ENCODE data around the gene ST6GALNAC1. TPM values are rescaled to one million over a fixed set of nuclear protein-coding genes. Genes with fewer than 3 reads are reported as not detected.

The ST6GALNAC1 gene
- total and polyA plus RNA-seq, 8 donors, result 0.34 to 4.9 (median 1.2) TPM

GRCh38 chr17:76635659-76636360 is 7.7 kb downstream of the ST6GALNAC1 start:
- no peak for FAIRE-seq

GRCh38 chr17:76635039-76635438 is 8.5 kb downstream of the ST6GALNAC1 start:
- intact Hi-C loops (cut with DNase I), result no loop called here
- no peak for TF ChIP-seq CTCF (IDR thresholded peaks at IDR 0.05)
- Histone ChIP-seq H3K4me3 (no peak overlapping the region), H3K36me3 (no peaks in the 10 kb centered on the region), H3K9me3 (no peaks in the 10 kb centered on the region), H3K4me1 (no peaks in the 10 kb centered on the region), H3K27me3 (no peaks in the 10 kb centered on the region), H3K27ac (no peak overlapping the region)
- WGBS, 2 donors, result 85 to 93% methylated on average over 5 of the region's 5 CpGs
- DNase-seq (no peak), ATAC-seq (no peak), FAIRE-seq (no peak)

More at GRCh38 chr17:76635659-76636360, 7.7 kb downstream of the ST6GALNAC1 start:
- no peak for TF ChIP-seq CTCF (IDR thresholded peaks at IDR 0.05)
- Histone ChIP-seq H3K4me1 (peaks cover 0 to 4% (median under 1%) of the 10 kb centered on the region in 3 donors), H3K36me3 (no peaks in the 10 kb centered on the region), H3K4me3 (no peak overlapping the region), H3K9me3 (no peaks in the 10 kb centered on the region), H3K27me3 (no peaks in the 10 kb centered on the region), H3K27ac (no peak overlapping the region)
- intact Hi-C loops (cut with DNase I), result no loop called here
- 84 to 85% methylated on average over 8 of the region's 8 CpGs for WGBS, 2 donors
- no peak for ATAC-seq
- DNase-seq, result no peak

- ATAC-seq (peak in 1 of 4 donors; percentile 61), FAIRE-seq (no peak), DNase-seq (no peak)
- H3K27ac ChIP-seq, result no peak overlapping the region
- H3K9me3 ChIP-seq, result no peaks in the 10 kb centered on the region
- intact Hi-C loops (cut with DNase I), result no loop called here
- H3K36me3 ChIP-seq, result no peaks in the 10 kb centered on the region
- TF ChIP-seq CTCF (IDR thresholded peaks at IDR 0.05), result no peak
- WGBS, 2 donors, result 80 to 82% methylated on average over 14 of the region's 14 CpGs
- H3K27me3 ChIP-seq, result no peaks in the 10 kb centered on the region
- no peaks in the 10 kb centered on the region for H3K4me1 ChIP-seq
- H3K4me3 ChIP-seq, result no peak overlapping the region
These were observed 9.8 kb downstream of the ST6GALNAC1 start for GRCh38 chr17:76633628-76634328.

GRCh38 chr17:76631821-76632565 is 11.6 kb downstream of the ST6GALNAC1 start:
- Histone ChIP-seq H3K4me3 (no peak overlapping the region), H3K4me1 (no peaks in the 10 kb centered on the region), H3K27me3 (no peaks in the 10 kb centered on the region), H3K36me3 (no peaks in the 10 kb centered on the region), H3K9me3 (no peaks in the 10 kb centered on the region), H3K27ac (no peak overlapping the region)
- intact Hi-C loops (cut with DNase I), result no loop called here
- 74 to 80% methylated on average over 10 of the region's 10 CpGs for WGBS, 2 donors
- ATAC-seq (peak in 3 of 4 donors; percentile 27 to 67 (median 67)), FAIRE-seq (no peak), DNase-seq (no peak)
- TF ChIP-seq CTCF (IDR thresholded peaks at IDR 0.05), result no peak

All from pancreas (tissue), 10 donors.